GM12801 (cell line): ENCODE measurements around the gene NADK2.

Experiments
- TF ChIP-seq, protein P1 (sequence below): IDR thresholded peaks from one replicate; pipeline ENCODE4 v1.5.1; 2011; ENCODE audit warnings: control low read depth; ENCODE audit not compliant: insufficient read length; ENCODE audit errors: extremely low read depth

Gene NADK2

DNA sequence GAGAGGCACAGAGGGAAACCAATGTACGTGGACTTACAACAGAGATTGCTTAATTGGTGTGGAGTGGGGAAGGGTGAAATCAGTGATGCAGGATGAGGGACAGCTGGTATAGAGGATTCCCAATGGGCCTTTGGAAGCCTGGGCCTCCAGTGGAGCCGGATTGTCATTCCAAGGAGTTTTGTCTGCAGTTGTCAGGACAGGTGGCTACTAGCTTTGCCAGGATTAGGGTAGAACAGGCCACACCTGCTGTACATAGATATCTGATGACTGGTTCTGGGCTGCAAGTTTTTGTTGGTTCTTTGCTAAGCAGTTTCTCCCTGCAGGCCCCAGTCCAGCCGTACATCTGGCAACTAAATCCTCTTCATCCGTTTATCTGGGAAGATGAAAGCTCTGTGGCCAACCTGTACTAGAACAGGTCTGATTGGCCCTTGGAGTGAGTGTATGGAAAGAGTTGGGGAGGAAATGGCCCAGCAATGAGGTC lies 85.6 kb downstream of the NADK2 start:
- TF ChIP-seq, protein P1, sequence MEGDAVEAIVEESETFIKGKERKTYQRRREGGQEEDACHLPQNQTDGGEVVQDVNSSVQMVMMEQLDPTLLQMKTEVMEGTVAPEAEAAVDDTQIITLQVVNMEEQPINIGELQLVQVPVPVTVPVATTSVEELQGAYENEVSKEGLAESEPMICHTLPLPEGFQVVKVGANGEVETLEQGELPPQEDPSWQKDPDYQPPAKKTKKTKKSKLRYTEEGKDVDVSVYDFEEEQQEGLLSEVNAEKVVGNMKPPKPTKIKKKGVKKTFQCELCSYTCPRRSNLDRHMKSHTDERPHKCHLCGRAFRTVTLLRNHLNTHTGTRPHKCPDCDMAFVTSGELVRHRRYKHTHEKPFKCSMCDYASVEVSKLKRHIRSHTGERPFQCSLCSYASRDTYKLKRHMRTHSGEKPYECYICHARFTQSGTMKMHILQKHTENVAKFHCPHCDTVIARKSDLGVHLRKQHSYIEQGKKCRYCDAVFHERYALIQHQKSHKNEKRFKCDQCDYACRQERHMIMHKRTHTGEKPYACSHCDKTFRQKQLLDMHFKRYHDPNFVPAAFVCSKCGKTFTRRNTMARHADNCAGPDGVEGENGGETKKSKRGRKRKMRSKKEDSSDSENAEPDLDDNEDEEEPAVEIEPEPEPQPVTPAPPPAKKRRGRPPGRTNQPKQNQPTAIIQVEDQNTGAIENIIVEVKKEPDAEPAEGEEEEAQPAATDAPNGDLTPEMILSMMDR = no peak

GRCh38 chr5:36155291-36155690 lies 86.4 kb downstream of the NADK2 start:
- TF ChIP-seq, protein P1 = no peak

GRCh38 chr5:36153726-36154125 lies 88.0 kb downstream of the NADK2 start:
- TF ChIP-seq, protein P1 = no peak

DNA sequence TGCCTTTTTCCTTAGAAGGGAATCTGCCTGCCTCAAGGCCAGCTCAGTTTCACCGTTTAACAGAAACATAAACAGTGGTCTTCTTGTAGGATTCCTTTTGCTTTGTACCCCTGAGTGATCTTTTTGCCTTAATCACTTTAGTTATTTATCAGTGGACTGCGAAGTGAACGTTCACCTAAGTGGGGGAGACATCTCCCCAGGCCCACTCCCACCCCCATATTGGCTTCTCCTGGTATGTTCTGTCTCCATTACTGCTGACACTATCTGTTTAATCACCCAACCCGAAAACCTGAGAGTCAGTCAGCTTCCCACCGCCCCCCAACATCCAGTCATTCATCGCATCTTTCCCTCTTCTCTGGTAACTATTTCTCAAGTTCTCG lies 88.4 kb downstream of the NADK2 start:
- TF ChIP-seq, protein P1 = no peak

DNA sequence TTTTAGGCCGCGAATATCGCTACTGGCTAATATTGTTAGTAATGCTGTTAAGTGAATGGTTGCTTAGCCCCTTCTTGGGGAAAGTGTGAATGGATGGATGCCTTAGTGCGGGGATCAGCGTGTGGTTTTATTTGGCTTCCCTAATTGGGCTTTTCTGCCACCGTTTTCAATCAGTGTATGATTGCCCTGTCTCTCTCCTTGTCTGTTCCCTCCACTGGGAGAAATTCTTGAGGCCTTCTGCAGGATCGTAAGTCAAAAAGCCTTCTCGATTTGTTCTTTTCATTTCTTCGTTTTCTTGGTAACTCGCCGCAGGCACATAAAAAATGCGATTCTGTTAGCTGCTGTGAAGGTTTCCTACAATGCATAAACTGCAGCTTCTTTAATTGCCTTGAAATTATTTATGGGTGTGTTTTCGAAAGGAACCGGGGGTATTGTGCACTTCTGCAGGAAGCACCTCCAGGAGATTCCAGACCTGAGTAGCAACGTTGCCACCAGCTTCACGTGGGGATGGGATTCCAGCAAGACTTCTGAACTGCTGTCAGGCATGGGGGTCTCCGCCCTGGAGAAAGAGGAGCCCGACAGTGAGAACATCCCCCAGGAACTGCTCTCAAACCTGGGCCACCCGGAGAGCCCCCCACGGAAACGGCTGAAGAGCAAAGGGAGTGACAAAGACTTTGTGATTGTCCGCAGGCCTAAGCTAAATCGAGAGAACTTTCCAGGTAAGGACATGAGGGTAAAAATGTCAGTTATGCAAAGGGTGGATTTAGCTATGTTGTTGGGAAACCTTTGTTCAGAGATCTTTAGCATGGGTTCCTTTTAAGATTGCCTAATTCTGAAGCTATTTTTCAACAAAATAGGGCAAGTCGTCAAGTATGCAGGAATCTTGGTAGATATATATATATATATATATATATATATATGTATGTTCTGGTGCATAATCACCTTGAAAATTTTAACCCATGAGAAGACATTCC lies 89.1 kb downstream of the NADK2 start:
- TF ChIP-seq, protein P1 = no peak

DNA sequence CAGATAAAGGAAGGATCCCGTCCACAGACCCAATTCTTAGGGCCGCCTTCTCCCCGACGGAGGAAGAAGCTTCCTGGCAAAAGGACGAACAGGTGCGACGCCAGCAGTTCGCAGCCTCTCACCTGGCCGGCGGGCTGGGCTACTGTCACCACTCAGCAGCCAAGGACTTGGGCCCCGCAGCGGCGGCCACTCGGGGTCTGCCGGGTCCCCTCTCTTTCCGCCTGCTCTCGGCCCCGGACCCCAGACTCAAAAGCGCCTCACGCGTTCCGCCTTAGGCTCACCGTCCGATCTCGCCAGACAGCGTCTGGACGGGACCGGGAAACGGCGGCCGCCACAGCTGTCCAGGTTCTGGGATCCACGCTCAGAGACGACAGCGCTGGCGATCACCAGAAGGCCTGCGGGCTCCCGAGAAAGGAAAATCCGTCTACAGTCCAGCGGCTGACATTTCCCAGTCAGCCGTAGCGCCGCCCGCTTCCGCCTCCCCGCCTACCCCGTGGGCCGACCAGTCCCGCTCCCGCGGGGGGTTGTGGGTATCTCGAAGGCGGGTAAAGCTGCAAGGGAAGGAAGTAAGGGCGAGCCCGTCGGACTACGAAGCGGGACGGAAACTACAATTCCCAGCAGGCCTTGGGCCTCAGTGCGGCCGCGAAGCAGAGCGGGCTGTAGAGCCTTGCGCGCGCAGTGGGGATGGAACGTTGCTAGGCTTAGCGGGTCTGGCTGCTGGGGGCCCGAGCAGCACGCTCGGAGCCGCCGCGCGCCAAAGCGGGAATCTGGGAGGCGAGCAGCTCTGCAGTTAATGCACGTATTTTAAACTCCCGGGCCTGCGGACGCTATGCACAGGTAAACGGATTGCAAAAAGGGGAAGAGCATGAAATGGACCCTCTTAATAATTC lies 90.0 kb downstream of the NADK2 start, which contains the start of the genes LMBRD2 and SKP2:
Gene LMBRD2 (minus strand): TSS at position 454 of the 890 bp plus-strand sequence. CDS start 8,538 bp downstream, outside the sequence.
Gene SKP2 (plus strand): TSS at position 678 of the 890 bp plus-strand sequence. CDS start 152 bp downstream, at position 830.
- TF ChIP-seq, protein P1 = no peak
